HuH-7 (cell line): Measurements from ENCODE around the gene RBBP4.
"Not testable (repeated sequence)": the region's sequence is repeated elsewhere in the genome, so short reads cannot be mapped to it uniquely, and the experiment has no call there.

Source experiments
- DNase-seq: peaks from one replicate; pipeline ENCODE4 v3.0.0; 2011; ENCODE audit warnings: low spot score

RBBP4 gene

DNA sequence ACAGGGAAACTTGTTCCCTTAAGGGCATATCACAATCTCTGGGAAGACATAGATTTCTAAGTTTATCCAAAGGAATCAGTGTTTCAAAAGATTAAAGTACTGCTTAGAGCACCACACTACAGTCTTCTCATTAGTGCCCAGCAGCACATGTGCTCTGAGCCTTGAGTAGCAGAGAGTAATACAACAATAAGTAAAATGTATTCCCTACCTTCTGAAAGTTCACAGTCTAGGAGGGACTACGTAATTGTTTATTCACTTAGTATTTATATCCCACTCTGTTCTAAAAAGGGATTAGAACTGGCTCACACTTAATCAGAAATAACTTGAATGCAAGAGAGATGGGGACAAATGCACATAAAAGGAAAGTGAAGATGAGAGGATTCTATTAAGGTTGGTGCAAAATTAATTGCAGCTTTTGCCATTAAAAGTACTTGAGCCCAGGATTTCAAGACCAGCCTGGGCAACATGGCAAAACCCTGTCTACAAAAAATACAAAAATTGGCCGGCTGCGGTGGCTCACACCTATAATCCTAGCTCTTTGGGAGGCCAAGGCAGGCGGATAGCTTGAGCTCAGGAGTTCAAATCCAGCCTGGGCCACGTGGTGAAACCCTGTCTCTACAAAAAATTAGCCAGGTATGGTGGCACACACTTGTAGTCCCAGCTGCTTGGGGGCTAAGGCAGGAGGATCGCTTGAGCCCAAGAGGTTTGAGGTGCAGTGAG lies 42.6 kb downstream of the RBBP4 start:
- no peak for DNase-seq

DNA sequence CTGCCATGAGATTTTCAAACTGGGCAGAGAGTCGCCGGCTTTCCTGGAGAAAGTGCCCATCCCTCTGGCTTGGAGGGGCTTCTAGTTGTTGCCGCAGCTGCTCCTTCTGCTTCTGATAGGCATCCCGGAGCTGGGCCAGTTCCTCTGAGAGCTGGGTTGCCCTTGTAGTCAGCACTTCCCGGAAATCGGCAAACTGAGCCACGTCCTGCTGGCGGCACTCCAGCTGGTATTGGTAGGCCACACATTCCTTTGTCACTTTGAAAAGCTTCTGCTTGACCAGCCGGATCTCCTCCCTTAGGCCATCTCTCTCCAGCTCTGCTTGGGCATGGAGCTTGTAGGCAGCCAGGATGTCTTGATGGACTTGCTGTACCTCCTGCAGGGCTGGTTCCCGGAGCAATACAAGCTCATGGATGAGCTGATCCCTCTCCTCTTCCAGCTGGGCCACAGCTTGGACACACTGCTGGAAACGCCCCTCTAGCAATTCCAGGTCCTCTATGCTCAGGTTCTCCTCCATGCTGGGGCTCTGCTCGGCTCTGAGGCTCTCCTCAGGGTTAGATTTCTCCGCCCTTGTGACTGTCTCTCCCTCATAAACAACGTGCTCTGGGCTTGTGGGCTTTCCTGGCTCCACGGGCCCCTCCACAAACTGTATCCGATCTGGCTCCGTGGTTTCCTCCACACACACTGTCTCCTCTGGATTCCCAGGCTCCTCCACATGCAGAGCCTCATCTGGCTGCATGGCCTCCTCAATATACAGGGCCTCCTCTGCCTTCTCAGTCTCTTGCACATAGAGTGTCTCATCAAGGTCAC lies 44.3 kb downstream of the RBBP4 start:
- DNase-seq: no peak

DNA sequence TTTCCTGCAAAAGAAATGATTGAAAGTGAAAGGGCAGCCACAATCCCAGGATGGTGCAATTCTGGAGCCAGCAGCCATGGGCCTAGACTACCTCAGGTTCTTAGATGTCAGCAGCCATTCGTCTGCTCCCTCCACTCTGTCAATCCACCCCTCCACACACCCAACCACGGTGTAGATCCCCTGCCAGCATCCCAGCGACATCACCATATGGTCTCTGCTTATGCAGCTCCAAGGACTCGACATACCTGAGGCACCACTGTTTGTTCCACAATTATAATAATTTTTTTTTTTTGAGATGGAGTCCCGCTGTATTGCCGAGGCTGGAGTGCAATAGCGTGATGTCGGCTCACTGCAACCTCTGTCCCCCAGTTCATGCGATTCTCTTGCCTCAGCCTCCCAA lies 45.0 kb downstream of the RBBP4 start:
- no peak for DNase-seq

DNA sequence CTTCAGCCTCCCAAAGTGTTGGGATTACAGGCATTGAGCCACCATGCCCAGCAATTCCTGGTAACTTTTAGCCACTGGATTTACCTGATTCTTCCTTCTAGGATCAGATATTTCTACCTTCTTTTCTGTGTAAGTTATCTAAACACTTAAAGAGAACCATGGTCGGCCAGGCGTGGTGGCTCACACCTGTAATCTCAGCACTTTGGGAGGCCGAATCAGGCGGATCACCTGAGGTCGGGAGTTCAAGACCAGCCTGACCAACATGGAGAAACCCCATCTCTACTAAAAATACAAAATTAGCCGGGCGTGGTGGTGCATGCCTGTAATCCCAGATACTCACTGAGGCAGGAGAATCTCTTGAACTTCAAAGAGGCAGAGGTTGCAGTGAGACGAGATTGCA lies 46.0 kb downstream of the RBBP4 start:
- not testable (repeated sequence) for DNase-seq

DNA sequence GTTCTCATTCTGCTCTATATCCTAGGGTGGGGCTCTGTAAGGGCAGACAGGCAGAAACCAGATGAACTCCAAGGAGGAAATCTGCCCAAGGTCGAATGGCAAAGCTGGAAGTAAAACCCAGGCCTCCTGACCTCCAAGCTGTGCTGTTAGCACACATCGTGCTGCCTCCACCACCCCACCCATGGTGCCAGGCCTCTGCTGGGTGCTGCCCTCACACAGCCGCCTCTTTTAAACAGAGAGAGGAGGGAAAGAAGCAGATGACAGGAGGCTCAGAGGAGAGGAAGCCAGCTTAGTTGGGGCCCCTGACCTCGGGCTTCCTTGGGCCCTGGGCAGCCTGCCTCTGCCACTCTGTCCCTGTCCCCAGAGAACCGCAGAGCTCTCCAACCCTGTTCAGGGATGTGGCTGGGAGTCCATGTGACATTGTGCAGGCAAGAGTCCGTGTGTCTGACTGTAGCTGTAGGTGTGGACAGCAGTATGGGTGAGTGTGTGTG lies 50.5 kb downstream of the RBBP4 start:
- no peak for DNase-seq

DNA sequence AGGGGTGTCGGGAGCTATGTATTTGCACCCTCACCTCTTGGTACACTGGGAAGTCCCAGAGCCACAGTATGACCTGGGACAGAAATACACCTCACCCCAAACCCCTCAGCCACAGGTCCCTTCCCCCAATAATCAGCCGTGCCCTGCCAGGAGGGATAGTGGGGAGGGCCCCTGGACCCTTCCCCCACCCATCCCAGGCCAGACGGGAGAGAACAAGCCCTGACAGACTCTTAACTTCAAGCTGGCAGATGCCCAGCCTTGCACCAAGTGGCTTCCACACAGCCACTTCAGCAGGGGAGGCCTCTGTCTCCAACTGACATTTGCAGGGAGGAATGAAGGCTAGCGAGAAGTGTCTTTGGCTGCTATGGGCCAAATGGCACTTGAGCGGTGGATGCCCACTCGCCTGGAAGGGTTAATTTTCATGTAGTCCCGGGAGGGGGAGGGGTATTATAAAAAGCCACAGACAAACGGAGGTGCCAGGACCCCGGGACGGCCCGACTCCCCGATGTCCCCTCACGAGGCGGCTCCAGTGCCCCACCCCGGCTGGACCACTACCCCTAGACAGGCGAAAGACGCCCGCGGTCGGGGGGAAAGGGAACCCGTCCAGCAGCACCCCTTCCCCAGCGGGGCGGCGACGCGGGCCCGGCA lies 51.1 kb downstream of the RBBP4 start:
- no peak for DNase-seq

DNA sequence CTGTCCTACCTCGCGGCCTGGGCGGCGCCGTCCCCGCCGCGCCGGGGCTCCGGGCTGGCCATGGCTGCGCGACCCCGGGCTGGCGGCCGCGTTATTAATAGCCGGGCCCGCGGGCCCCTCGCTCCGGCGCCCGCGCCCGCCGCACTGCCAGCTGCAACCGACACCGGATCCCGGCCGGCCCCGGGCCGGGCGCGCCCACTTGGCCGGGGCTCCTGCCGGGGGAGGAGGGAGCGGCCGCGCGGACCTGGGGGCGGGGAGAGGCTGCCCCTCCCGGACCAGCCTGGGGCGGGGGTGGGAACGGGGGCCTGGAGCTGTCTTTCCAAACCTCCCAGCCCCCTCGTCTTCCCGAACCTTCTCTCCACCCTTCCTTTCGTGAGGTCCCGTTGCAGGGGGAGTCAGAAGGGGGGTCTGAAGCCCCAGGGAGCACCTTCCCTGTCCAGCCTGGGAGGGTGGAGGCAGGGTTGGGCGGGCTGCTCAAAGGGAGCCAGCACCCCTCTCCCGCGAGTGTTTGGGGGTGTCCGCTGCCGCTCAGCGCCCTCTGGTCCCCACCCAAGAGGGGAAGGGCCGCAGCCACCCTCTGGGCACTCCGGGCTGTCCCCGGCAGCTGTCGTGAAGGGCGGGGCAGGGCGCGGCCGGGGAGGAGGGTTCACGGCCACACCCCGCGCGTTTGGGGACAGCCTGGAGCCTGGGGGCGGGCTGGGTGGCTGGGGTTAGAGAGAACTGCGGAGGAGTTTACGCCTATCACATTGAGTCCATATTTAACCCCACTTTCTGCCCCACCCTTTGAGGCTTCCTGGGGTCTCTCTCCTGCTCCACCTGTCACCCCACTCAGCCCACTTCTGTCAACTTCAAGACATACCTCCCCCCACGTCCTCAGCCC lies 51.8 kb downstream of the RBBP4 start, which contains the start of gene SYNC:
Gene SYNC (minus strand): TSS at position 172 of the 880 bp plus-strand sequence. CDS start 110 bp downstream, at position 62.
- DNase-seq: peak; percentile 49

DNA sequence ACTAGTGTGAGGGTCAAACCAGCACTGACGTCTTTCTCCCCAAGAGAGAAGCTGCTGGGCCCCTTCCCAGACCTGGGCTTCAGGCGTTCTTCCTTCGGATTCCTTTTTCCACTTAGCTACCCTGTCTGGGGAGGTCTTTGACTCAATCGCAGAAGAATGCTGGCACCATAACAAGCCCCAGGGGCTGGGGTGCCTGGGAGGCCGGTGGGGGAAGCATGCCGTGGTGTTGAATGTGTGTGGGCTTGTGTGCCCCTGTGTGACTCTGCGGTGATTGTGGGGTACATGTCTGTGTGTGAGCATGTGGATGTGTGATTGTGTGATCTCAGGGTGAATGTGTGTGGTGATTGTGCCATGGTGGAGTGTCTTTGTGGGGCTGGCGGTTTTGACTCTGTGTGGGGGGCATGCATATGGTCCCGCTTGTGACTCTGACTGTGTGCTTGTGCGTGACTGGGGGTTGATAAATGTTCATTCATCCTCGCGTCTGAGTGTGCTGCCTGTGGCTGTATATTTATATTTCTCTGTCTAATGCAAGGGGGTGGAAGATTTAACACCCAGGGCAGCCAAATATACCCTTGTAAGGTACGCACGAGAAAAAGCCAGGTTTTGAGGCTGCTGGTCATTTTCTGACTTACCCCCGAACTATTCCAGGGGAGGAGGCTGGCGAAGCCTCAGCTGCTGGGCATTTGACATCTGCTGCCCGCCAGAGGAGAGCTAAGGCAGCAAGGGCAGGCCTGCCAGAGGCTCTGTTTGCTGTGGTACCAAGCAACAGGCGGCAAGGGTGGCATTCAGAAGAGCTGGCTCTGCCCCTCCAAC lies 52.7 kb downstream of the RBBP4 start:
- DNase-seq: no peak

DNA sequence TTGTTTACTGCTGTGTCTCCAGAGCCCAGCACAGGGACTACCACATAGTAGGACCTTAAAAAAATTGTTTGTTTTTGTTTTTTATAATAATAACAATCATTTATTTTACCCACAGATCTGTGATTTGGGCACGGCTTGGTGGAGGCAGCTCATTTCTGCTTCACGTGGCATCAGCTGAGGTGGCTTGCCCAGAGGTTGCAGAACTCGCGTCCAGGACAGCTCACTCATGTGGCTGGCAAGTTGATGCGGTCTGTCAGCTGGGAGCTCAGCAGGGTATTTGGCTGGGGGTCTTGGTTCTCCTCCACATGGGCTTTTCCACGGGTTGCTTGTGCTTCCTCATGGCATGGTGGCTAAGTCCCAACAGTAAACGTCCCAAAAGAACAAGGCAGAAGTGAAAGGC lies 54.5 kb downstream of the RBBP4 start:
- DNase-seq: no peak

DNA sequence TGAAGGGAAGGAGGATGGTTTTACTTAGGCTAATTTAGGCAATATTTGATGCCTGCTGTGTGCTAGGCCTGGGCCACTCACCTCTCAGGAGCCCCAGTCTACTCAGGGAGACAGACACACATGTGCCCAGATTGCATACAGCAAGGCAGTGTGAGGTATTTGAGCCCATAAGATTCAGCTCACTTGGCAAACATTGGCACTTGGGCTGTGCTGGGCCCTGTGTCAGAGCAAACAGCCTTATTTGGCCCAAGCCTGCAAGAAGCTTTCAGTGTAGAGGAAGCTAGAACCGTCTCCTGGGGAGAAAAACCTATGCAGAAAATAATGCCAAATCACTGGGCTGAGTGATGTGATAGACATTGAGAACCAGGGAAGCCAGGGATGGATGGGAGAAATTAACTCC lies 55.5 kb downstream of the RBBP4 start:
- DNase-seq: no peak

DNA sequence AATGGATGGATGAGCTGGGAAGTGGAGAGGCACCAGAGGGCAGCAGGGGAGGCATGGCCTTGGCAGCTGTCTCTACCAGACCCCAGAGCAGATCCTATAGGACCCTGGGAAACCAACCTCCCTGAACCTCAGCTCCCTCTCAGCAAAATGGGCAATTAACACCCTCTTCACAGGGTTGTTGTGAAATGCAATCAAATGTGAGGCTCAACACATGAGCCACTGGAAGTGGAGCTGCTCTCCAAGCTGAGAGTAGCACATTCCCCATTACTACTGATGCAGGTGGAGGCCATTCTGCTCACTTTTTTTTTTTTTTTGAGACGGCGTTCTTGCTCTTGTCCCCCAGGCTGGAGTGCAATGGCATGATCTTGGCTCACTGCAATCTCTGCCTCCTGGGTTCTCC lies 58.1 kb downstream of the RBBP4 start:
- no peak for DNase-seq

DNA sequence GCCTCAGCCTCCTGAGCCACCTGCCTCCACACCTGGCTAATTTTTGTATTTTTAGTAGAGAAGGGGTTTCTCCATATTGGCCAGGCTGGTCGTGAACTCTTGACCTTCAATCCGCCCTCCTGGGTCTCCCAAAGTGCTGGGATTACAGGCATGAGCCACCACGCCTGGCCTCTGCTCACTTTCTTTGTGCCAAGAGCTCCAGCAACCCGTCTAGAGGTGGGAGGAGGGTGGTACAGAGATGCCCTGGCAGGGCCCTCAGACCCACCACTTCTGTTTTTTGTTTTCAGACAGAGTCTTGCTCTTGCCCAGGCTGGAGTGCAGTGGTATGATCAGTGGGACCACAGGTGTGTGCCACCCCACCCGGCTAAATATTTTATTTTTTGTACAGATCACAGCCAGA lies 58.5 kb downstream of the RBBP4 start:
- DNase-seq: no peak

DNA sequence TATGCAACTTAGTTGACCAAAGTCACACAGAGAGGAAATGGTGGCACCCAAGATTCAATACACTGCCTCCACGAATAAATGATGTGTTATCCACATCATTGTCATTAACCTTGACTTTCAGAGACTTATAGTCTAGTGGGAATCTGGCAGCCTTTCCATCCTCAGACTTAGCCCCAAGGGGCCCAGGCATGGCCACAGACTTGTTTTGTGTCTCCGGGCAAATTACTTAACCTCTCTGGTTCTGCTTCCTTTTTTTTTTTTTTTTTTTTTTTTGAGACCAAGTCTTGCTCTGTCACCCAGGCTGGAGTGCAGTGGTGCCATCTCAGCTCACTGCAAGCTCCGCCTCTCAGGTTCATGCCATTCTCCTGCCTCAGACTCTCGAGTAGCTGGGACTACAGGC lies 60.2 kb downstream of the RBBP4 start:
- DNase-seq: not testable (repeated sequence)

DNA sequence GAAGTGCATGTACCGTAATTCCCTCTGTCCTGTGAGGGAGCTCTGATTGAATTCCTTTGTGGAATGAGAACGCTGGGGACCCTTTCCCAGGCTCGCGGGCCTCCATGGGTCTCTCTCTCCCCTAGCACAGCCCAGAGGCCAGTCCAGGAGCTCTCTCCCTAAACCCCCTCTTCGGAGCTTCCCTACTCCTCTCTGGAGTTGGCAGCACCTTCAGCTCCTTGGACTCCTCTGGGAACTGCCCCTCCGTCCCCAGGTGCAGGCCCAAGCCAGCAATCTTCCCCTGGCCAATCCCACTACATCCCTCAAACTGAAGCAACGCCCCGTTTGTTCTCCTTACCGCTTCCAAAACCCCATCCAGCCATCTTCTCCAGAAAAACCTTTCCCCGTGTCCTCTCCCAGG lies 62.1 kb downstream of the RBBP4 start:
- DNase-seq: no peak

DNA sequence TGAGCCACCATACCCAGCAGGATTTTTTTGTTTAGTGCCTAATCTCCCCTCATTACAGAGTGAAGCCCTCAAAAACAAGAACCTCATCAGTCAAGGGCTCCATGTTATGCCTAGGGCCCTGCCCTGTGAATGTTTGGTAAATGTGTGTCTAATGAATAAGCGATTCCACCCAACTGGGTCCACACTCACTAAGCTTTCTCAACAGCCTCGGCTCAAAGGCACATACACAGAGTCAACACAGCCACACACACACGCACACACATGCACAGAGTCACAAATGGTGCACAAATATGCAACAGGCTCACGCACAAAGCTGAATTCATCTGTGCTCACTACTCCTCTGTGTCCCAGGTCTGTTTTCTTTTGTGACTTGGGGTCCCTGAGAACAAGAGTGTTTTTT lies 63.3 kb downstream of the RBBP4 start:
- no peak for DNase-seq

DNA sequence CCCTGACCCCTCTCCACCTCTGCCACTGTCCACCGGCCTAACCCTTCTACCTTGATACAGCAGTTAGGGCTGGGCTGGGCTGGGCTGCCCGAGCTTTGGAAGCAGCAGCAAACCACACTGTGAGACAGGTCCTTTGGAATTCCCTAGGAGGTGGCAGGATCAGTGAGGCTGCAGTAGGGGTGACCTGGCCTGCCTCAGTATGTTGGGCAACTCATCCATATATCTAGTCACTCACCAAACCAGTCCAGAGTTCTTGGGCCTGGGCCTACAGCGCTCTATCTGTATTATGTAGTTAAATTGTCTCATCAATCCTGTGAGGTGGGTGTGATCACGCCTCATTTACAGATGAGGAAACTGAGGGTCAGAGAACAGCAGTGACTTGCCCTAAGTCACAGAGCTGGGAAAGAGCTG lies 64.9 kb downstream of the RBBP4 start:
- no peak for DNase-seq

DNA sequence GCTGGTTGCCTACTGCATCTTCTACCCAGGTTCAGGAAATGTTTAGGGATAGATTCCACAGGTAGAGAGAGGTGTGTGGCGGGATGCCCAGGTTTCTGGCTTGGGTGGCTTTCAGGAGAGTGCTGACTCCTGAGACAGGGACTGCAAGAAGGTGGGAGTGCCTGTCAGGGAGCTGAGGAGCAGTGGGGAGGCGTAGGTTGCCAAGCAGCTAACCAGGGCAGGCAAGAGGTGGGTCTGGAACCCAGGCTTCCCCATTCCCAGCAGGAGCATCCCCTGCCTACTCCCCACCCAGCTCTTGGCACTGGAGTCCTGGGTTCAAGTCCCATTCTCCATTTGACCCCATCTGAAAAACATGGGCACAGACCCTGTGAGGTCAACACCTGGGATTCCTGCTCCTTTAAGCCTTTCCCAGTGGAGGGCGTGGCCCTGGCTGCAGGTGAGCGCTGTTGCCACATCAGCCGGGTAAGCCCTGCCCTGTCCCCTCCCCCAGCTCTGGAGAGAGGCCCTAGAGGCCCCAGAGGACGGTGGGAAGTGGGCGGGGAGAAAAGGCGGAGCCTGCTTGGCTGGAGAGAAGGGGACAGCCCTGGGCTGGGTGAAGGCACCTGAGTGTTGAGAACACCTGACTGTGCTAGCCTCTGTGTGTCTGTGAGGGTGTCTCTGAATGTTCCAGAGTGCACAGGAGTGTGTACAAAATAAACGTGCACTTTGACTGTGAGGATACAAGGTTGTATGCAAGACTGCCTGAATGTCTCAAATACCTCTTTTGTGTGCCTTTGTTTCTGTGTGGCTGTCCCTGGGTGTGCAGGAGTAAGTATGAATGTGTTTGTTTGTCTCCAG lies 65.5 kb downstream of the RBBP4 start:
- DNase-seq: peak; percentile 84

DNA sequence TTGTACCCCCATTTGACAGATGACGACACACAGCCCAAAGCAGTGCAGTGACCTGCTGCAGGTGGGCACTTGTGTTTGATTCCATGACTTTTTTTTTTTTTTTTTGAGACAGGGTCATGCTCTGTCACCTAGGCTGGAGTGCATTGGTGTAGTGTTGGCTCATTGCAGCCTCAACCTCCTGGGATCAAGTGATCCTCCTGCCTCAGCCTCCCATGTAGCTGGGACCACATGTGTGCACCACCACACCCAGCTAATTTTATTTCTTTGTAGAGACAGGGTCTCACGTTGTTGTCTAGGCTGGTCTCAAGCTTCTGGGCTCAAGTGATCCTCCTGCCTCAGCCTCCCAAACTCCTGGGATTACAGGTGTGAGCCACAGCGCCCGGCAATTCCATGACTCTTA lies 66.5 kb downstream of the RBBP4 start:
- DNase-seq: no peak

DNA sequence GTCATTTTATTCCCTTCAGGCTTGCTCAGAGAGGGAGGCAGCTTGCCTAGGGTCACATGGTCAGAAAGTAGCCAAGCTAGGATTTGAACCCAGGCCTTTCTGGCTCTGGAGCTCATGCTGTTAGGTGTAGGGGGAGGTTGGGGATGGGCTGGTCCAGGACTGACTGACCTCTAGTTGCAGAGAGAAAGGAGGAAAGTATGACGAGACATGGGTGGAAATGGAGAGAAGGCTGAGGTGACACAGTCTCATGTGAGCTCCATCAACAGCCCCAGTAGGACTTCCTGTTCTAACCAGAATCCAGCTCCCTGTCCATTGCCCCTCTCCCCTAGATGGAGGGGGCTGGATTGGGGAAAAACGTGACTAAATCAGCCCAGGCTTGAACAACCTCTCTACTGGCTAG lies 67.0 kb downstream of the RBBP4 start:
- no peak for DNase-seq

DNA sequence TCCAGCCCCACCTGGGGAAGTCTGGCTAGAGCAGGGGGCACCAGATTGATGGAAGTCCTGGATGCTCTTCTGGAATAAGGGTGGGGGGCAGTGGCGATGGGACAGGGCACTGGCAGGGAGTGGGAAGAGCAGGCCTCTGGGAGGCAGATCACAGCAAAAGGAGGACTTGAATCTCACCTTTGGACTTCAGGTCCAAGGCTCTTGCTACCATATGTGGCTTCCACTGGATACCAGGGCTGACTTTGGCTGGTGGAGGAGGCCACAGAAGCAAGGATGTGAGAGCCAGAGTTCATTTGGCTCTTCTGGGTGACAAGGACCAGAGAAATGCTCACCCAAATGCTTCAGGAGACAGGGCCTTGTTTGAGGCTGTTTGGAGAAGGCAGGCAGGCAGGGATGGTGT lies 67.5 kb downstream of the RBBP4 start:
- no peak for DNase-seq
